ENCODE results near the gene CLN3.

DNA sequence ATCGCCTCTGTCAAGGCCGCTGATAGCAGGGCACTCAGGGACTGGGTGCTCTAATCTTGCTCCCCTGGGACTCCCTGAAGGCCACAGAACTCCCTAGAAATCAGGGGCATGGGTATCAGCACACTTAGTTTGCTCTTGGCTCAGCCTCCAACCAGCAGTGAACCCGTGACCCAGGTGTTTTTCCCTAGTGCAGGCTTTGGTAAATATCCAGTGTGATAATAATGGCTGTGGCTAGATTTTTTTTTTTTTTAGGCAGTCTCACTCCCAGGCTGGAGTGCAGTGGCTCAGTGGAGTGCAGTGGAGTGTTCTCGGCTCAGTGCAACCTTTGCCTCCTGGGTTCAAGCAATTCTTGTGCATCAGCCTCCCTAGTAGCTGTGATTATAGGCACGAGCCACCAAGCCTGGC lies 36.6 kb upstream of the CLN3 start:
- TF ChIP-seq, protein P1, sequence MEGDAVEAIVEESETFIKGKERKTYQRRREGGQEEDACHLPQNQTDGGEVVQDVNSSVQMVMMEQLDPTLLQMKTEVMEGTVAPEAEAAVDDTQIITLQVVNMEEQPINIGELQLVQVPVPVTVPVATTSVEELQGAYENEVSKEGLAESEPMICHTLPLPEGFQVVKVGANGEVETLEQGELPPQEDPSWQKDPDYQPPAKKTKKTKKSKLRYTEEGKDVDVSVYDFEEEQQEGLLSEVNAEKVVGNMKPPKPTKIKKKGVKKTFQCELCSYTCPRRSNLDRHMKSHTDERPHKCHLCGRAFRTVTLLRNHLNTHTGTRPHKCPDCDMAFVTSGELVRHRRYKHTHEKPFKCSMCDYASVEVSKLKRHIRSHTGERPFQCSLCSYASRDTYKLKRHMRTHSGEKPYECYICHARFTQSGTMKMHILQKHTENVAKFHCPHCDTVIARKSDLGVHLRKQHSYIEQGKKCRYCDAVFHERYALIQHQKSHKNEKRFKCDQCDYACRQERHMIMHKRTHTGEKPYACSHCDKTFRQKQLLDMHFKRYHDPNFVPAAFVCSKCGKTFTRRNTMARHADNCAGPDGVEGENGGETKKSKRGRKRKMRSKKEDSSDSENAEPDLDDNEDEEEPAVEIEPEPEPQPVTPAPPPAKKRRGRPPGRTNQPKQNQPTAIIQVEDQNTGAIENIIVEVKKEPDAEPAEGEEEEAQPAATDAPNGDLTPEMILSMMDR (IDR thresholded peaks at IDR 0.05), result no peak
- TF ChIP-seq POLR2A (IDR thresholded peaks at IDR 0.05), result no peak
